ENCODE results near the gene ZNF438. TPM values are rescaled to one million over a fixed set of nuclear protein-coding genes. Genes with fewer than 3 reads are reported as not detected.
"Not testable (repeated sequence)": the region's sequence is repeated elsewhere in the genome, so short reads cannot be mapped to it uniquely, and the experiment has no call there.

The ZNF438 gene
- total RNA-seq, 1 experiment from 2014 or later, result 2.6 TPM

DNA sequence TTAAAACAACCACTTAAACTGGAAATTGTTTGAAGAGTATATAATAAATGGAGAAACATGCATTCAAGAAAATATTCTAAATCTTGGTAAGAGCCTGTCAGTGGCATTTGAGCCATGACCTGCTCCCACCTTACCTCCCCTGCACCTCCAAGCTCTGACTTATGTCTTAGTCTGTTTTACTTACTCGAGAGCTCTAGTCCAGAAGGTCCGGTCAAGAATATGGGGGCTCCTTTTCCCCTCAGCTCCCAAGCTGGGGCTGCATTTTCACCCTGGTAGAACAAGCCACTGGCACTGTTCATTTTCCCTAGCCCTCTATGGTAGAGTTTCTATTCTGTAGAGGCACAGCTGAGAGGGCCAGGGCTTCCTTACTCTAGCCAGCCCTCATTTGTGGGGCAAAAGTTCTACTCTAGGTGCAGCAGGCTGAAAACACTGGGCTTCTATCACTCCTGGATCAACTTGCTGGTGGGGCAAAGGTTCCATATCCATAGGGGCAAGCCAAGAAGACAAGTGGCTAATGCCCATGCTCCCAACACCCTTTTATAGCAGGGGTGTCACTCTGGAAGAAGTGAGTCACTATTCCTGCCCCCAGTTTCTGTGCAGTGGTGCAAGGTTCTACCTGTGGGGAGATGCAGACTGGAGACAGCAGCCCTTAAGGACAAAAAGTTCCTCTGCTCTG is 40.6 kb downstream of the ZNF438 start:
- no peak for DNase-seq (ENCODE audit: extremely low read depth, low read depth)

DNA sequence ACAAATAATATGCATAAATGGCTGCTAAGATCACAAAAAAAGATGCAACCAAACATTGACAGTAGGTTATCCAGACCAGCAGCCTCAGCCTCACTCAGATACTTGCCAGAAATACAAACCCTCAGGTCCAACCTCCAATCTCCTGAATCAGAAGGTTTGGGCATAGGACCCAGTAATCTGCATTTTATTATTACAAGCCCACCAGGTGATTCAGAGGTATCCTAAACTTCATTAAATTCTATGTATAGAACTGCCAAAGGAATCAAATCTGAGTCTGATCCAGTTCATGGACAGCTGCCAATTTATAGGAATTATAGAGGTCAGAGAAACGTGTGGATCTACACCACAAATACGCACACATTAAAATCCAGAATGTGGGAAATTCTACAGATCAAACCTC is 41.3 kb downstream of the ZNF438 start:
- no peak for DNase-seq (ENCODE audit: extremely low read depth, low read depth)

DNA sequence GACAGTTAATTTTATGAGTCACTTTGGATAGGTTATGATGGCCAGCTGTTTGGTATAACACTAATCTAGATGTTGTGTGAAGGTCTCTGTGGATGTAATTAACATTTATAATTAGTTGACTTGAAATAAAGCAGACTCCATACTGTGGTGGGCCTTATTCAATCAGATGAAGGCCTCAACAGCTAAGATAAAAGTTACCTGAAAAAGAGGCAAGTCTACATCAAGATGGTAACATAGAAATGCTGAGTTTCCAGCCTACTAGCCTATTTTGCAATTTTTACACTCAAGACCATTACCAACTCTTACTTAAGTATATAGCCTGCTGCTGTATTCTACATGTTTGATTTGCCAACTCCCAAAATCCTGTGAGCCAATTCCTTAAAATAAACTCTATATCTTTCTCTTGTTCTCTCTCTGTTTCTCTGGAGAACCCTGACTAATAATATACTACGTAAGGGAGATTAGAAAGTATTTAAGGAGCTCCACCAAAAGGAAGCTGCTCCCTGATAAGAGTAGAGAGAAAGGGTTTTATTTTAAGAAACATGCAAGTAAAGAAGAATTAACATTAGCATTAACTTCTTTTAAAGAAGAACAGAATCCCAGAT is 42.7 kb downstream of the ZNF438 start:
- DNase-seq (ENCODE audit: extremely low read depth, low read depth), result no peak

DNA sequence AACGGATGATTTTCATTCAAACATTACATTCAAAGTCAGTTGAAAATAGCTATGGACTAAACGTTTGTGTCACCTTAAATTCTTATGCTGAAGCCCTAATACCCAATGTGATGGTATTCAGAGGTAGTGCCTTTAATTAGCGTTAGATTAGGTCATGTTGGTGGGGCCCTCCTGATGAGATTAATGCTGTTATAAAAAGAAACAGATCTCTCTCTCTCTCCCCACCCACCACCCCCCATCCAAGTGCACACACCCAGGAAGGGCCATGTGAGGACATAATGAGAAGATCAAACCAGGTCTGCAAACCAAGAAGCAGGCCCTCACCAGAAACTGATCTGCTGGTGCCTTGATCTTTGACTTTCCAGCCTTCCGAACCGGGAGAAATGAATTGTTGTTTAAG is 44.2 kb downstream of the ZNF438 start:
- no peak for DNase-seq (ENCODE audit: extremely low read depth, low read depth)

DNA sequence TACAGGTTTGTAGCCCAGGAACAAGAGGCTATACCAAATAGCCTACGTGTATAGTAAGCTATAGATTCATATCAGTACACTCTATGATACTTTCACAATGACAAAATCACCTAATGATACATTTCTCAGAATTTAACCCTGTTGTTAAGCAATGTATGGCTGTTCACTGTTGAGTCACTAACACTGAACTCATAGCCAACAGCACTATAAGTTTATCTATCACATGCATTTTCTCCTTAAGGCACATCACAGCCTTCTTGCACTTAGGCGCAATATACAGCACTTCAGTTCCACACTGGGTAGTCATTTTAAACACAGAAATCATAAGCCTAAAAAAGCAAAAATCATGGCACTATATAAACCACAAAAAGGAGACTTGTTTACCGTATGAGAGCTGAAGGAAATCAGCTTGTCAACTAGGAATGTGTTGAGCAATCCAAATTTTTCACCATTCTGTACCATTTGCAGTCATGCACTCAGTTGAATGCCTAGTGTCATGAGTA is 45.6 kb downstream of the ZNF438 start:
- DNase-seq (ENCODE audit: extremely low read depth, low read depth), result peak; percentile 58

DNA sequence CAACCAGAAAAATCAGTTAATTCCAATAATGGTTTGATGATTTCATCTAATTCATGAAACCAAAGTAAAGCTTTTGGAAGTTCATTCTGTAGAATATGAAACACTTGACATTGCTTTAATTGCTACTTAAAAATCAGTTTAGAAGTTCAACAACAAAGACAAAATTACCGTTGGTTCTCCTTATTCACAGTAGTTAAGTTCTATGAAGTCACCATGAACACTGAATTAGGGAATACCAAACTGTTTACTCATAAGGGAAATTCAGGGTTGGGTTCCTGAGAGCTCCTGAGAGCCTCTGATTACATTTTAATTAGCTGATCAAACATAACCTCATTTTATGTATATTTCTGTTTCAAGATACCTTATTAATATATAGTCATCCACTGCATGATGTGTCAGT is 46.2 kb downstream of the ZNF438 start:
- DNase-seq (ENCODE audit: extremely low read depth, low read depth), result no peak

DNA sequence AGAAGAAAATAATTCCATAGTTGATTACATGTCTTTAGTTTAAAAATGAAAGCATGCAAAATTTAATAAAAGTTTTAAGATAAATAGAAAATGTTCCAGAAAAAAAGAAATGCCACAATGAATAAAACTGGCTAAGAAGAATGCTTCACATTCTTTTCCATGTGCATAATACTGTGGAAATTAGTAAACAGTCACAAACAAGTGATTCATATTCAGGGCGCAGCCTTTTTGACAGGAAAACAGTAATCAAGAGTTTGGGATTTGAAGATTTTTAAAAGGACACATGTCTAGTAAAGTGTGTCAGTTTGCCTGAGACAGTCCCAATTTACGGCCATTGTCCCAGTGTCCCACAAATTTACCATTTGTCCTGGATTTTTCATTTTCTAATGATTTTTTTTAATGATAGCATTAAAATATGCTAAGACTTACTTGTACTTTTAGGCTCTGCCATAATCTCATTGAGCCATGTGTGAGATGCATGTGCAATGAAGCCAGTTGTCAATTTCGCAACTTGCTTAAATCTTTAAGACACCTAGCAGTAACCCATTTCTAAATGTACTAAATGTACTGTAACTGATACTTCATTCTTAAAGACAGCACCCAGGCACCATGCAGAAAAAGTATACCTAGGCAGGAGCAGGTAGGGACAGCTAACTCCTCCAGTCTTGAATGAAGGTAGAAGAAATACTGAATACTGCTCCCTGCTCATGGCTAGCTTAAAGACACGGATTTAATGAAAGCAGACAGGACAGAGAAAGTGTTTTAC is 46.9 kb downstream of the ZNF438 start:
- DNase-seq (ENCODE audit: extremely low read depth, low read depth), result no peak

DNA sequence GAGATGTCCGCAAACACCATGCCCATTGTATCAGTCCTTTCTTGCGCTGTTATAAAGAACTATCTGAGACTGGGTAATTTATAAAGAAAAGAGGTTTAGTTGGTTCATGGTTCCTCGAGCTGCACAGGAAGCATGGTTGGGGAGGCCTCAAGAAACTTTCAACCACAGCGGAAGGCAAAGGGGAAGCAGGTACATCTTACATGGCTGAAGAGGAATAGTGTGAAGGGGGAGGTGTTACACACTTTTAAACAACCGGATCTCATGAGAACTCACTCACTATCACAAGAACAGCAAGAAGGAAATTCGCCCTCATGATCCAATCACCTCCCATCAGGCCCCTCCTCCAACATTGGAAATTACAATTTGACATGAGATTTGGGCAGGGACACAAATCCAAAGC is 48.5 kb downstream of the ZNF438 start:
- not testable (repeated sequence) for DNase-seq (ENCODE audit: extremely low read depth, low read depth)

DNA sequence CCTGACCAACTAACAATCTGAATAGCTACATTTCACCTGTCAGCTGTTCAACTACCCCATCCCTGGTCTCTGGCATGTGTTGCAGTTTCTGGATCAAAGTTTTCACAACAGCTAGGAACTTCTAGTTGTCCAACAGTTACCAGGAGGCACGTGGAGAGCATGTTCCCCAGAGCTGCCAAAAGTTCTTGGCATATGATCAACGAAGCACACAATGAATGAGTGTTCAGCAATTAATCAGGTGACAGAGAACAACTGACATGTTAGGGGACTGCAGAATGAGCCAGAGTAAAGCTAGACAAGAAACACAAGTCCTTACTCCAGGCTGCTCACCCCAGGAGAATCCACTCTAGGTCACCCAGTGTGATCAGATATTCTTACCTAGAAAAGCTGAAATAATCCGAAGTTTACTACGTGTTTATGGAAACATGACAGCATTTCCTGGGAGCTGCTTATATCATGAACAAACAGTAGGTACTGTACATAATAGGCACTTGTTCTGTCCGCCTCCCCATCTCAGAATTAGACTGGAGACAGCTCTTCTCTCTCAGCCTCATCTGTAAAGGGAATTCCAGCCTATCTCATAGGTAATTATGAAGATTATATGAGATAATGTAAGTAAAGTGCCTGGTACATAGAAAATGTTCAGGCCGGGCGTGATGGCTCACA is 50.6 kb downstream of the ZNF438 start:
- no peak for DNase-seq (ENCODE audit: extremely low read depth, low read depth)

DNA sequence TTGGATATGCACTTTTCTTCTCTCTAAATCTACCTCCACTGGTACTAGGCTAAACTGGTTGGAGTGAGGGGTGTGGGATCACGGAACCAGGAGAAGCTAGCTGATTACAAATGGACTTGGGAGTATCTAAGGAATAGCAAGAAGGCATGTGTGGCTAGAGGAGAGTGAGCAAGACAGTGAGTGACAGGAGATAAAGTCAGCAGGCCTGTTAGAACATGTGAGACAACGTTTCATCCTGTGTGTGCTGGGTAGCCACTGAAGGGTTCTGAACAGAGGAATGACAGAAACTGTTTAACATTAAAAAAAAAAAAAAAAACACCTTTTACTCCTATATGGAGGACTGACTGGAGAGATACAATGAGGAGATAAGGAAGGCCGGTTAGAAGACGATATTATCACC is 51.7 kb downstream of the ZNF438 start:
- DNase-seq (ENCODE audit: extremely low read depth, low read depth), result no peak

DNA sequence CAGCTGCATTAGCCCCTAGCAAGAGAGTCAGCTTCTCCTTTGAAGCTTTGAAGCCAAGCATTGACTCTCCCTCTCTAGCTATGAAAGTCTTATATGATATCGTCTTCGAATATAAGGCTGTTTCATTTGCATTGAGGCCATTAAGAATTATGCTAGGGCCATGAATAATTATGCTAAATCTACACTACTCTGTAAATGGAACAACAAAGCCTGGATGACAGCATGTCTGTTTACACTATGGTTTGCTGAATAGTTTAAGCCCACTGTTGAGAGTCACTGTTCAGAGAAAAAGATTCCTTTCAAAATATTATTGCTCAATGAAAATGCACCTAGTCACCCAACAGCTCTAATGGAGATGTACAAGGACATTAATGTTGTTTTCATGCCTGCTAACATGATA is 52.8 kb downstream of the ZNF438 start:
- DNase-seq (ENCODE audit: extremely low read depth, low read depth), result no peak

DNA sequence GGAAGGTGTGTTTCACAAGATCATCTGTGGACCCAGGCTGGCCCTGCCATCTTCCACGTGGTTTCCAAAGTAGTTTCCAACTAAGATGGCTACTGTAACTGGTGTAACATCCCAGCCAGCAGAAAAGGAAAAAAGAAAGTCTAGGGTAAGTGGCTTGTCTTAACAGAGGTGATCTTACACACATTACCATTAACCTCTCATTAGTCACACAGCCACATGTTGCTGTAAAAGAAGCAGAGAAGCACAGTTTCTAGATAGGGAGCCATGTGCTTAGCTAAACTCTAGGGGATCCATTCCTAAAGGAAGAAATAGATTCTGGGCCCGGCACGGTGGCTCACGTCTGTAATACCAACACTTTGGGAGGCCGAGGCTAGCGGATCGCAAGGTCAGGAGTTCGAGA is 54.3 kb downstream of the ZNF438 start:
- DNase-seq (ENCODE audit: extremely low read depth, low read depth), result no peak

DNA sequence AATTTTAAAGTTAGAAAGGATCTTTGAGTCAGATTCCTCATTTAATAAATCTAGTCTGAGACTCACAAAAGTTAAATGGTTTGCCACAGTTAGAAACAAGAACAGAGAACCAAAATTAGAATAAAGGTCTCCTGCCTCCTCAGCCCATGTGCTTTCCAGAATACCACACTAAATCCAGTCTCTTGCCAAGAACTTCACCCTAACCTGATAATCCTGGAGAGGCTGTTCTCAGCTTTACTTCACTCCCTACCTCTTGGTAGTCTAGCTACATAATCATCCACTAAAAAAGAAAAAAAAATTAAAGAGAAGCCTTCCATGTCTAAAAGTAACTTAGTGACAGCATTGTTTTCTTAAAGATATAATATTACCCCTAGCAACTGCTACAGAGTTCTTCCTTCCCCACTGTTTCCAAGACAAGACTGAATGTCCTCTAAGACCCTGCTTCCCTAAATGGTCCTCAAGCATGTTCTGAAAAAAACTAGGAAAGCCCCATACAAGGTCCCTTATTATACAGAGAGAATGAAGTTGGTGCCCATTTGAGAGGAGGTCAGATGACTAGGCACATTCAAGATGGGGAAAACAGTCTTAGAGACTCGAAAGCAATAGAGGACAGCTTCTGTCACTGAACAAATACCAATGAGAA is 56.8 kb downstream of the ZNF438 start:
- DNase-seq (ENCODE audit: extremely low read depth, low read depth), result no peak

DNA sequence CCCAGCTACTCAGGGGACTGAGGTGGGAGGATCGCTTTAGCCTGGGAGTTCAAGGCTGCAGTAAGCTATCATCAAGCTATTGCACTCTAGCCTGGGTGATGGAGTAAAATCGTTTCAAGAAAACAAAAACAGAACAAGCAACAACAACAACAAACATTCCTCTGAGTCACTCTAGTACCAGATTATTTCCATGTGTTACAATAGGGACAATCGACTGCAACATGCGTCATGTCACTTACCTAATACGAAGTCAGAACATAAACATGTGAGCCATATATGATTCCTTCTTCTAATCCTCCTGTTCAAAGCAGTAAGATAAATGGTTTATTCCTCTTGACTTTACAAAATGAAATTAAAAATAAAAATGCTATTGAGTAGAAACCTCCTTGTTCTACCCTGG is 57.3 kb downstream of the ZNF438 start:
- no peak for DNase-seq (ENCODE audit: extremely low read depth, low read depth)

DNA sequence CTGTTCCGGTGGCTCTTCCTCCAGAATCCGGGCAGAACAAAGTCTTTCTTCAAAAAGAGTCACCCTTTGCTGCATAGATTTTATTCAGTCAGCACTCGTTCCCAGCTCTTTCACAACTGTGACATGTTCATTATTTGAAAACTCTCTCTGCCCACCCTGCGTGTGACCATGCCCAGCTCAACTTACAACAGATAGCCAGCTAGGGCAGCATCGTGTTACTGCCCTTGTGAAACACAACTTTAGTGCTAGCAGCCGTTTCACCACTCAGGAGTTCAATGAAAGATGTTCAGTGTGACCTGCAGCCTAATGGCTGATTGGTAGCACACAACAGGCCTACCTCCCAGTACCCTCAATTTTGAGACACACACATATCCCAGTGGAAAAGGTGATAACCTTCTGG is 57.9 kb downstream of the ZNF438 start:
- DNase-seq (ENCODE audit: extremely low read depth, low read depth), result no peak

DNA sequence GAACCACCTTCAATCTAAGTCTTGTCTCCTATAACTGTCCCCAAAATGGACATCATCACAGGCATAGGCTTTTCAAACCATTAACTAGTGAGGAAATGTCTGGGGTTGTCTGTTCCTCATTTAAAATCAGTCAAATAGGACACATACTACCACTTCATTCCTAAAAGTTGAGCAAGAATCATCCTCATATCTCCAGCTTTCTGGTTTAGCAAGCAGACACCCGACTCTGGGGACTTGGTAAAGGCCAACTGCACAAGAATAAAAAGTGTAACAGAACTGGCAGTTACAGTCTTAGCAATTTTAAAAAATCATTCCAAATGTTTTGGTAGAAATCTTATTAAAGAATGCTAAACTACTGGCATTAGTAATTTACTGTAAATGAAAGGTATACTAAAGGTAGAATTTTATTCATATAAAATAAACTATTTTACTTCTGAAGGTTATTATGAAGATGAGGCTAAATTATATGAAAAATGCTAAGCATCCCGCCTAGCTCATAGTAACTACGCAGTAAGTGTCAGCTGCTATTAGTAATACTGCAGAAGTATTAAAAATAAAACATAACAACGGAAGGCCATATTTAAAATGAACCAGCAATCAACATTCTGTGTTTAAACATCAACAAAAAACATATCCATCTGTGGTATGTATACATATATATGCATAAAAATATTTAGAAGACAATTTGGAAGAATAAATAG is 60.8 kb downstream of the ZNF438 start:
- DNase-seq (ENCODE audit: extremely low read depth, low read depth), result no peak

DNA sequence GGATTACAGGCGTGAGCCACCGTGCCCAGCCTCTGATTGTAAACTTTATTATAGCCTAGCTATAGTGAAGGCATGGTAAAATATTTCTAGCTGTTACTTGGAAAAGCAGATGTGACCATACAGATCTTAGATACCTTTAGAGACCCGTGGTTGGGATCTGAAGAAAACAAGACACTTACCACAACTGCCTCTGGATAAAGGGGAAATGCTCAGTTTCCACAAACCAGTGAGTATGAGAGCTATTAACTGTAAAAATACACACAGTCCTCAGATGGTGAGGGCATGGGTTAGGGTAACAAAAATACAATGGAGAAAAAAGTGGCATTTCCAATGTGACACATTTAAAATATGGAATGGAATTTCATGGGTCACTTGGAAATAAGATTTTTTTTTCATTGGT is 63.0 kb downstream of the ZNF438 start:
- DNase-seq (ENCODE audit: extremely low read depth, low read depth), result no peak

DNA sequence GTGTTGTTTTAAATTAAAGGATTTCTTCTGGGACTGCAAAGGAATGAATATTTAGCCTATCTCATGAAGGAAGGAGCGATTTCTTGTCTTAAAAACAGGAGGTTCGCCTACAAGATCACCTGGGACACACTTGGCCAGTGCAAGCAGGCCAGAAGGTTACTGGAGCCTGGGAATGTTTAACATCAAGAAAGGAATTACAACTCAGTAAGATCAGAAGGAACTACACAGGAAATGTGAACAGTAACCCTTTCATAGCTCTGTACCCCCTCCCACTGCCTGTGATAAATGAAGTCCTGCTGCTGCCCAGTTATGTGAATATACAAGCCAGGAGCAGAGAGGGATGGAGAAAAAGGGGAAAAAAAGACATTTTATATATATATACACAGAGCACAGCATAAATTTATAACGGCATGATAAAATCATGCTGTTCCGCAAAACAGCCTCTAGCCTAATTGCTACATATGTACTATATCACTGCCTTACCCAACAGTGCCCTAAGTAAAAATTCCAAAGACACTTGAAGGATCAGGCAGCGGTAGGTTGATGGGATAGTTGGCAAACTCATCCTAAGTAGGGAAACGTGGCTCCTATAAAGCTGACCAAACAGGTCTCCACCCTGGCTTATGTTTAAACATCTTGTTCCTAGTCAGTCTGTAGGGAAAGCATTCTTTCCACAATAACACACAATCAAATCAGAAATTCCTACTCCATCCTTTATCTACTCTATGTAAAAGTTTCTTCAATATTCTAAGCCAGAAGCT is 63.8 kb downstream of the ZNF438 start:
- no peak for DNase-seq (ENCODE audit: extremely low read depth, low read depth)

Measured in NCI-H460 (cell line).